GM12878 (cell line): ENCODE results near the gene VCL. TPM values are rescaled to one million over a fixed set of nuclear protein-coding genes. Genes with fewer than 3 reads are reported as not detected.

Experiments used
- ATAC-seq: fragments of 200-7000 bp; cut with Tn5 transposase; 3 replicates; pipeline ENCODE4 v1.9.1; 2020; ENCODE audit warnings: mild to moderate bottlenecking, moderate library complexity
- BruUV-seq: library from RNA; stranded (reverse); fragments of 400-500 nt; replicated peaks from 2 replicates; lab custom pipeline; 2021; lab: Mats Ljungman, UMichigan
- CTCF ChIA-PET: fragments of 300-600 bp; sonication (Branson Sonifier 250); formaldehyde crosslinking; extraction: SDS; loops from one replicate; lab custom pipeline; 2021; ENCODE audit warnings: inconsistent platforms; lab: Yijun Ruan, JAX
- POLR2A ChIA-PET: fragments of 350-600 bp; formaldehyde crosslinking; extraction: SDS; loops from one replicate; lab custom pipeline; 2021; ENCODE audit warnings: inconsistent platforms; lab: Charles Lee
- RAD21 ChIA-PET: fragments of 300-600 bp; sonication (Branson Sonifier 250); formaldehyde crosslinking; loops from one replicate; lab custom pipeline; 2023; ENCODE audit warnings: antibody characterized with exemption; ENCODE audit not compliant: unreplicated experiment; lab: Charles Lee
- SMC1A ChIA-PET: fragments of 300-600 bp; sonication (Branson Sonifier 250); formaldehyde crosslinking; loops from one replicate; lab custom pipeline; 2023; ENCODE audit not compliant: unreplicated experiment, uncharacterized antibody; lab: Charles Lee
- DNase-seq: peaks from one replicate; pipeline ENCODE4 v3.0.0-alpha.2; 2011; ENCODE audit warnings: low read depth, low spot score
- FAIRE-seq: peaks from 3 replicates; lab custom pipeline; 2011; peaks lifted over from hg19 to GRCh38; lab: Jason Lieb, UNC
- H2AFZ ChIP-seq: 2 replicates; pipeline ENCODE4 v1.6.0; 2011; ENCODE audit warnings: low read depth, low read length, control low read depth; ENCODE audit not compliant: control insufficient read depth
- H3K27ac ChIP-seq: 2 replicates; pipeline ENCODE4 v1.5.1; 2011; ENCODE audit warnings: control low read depth; ENCODE audit not compliant: control insufficient read depth, insufficient read depth
- H3K27me3 ChIP-seq, 2 experiments: replicated peaks in 1 of 2; 2 replicates each; pipeline versions ENCODE4 v1.6.0 to v1.6.1; 2011; ENCODE audit warnings: low read length in 1 of 2; ENCODE audit not compliant: control insufficient read depth in 2 of 2, insufficient read depth in 2 of 2
- H3K36me3 ChIP-seq, 2 experiments: 2 replicates each; pipeline ENCODE4 v1.5.1; 2011; ENCODE audit warnings: low read length in 1 of 2; ENCODE audit not compliant: control insufficient read depth in 2 of 2, insufficient read depth in 2 of 2
- H3K4me1 ChIP-seq: 2 replicates; pipeline ENCODE4 v1.6.1; 2011; ENCODE audit warnings: mild to moderate bottlenecking, low read length, moderate library complexity, mixed read lengths; ENCODE audit not compliant: control insufficient read depth, insufficient read depth
- H3K4me2 ChIP-seq: 2 replicates; pipeline ENCODE4 v1.6.0; 2011; ENCODE audit warnings: control low read depth; ENCODE audit not compliant: control insufficient read depth, insufficient read depth
- H3K4me3 ChIP-seq: fragments of 200-600 bp; sonication (generic); 2 replicates; pipeline ENCODE4 v1.5.1; 2016
- H3K79me2 ChIP-seq: 2 replicates; pipeline ENCODE4 v1.6.0; 2011; ENCODE audit warnings: low read length; ENCODE audit not compliant: control insufficient read depth, insufficient read depth
- H3K9ac ChIP-seq: 2 replicates; pipeline ENCODE4 v1.8.0; 2011; ENCODE audit warnings: low read length, control low read depth, mixed read lengths; ENCODE audit not compliant: control insufficient read depth, insufficient read depth
- H3K9me3 ChIP-seq: replicated peaks from 3 replicates; pipeline ENCODE4 v1.5.1; 2011; ENCODE audit warnings: mild to moderate bottlenecking, low read length; ENCODE audit not compliant: control insufficient read depth, insufficient read depth
- H4K20me1 ChIP-seq: 2 replicates; pipeline ENCODE4 v1.6.0; 2011; ENCODE audit not compliant: control insufficient read depth, insufficient read depth
- SIN3A ChIP-seq: IDR thresholded peaks from 2 replicates; pipeline ENCODE4 v1.6.1; 2012; ENCODE audit warnings: low read depth, low read length, improper control_type of control experiment
- ZNF217 ChIP-seq: fragments of 450-650 bp; IDR thresholded peaks from 2 replicates; pipeline ENCODE4 v1.6.1; 2017; ENCODE audit warnings: antibody characterized with exemption, mild to moderate bottlenecking
- WGBS: methylation state at CpG from one replicate; pipeline ENCODE4 v1.1.6; 2016; ENCODE audit warnings: low lambda C conversion rate; ENCODE audit not compliant: insufficient replicate concordance, insufficient coverage; ENCODE audit errors: missing lambda C conversion rate; 5-methylcytosine and 5-hydroxymethylcytosine counted together
- in situ Hi-C: fragments of 300-500 bp; cut with MboI; formaldehyde crosslinking; loops from 9 replicates; pipeline ENCODE4 v1.14.3; 2018; ENCODE audit warnings: mixed read lengths
- intact Hi-C: fragments of 100-400 bp; cut with micrococcal nuclease; formaldehyde crosslinking; loops from one replicate; pipeline ENCODE4 v1.14.2; 2022; ENCODE audit not compliant: unreplicated experiment
- polyA plus RNA-seq, 11 experiments: library from polyadenylated mRNA; depleted of rRNA in 4 of 11; unstranded in 6 of 11; stranded (reverse) in 5 of 11; fragments of >200 nt; fragmentation: Nextera tagmentation in 4 of 11; fragmentation: Illumina TruSeq in 1 of 11; extraction: Ambion mirVana in 4 of 11; extraction: Trizol in 1 of 11; gene quantifications; 1 replicate in 1 of 11; 2 replicates in 10 of 11; pipeline versions ENCODE4 v1.2.1 to v1.2.3, GENCODE V29; 2011 to 2016; ENCODE audit warnings: inconsistent platforms in 2 of 11, missing spikeins in 2 of 11, low read depth in 1 of 11
- total RNA-seq, 4 experiments: library from RNA; depleted of rRNA in 3 of 4; stranded (reverse); fragments of >200 nt in 3 of 4; fragmentation: Illumina TruSeq in 1 of 4; extraction: Trizol in 1 of 4; gene quantifications; 2 replicates each; pipeline versions ENCODE4 v1.2.1 to v1.2.3, GENCODE V29; 2013 to 2021
- TF ChIP-seq, protein P1 (sequence below): fragments of 450-650 bp; IDR thresholded peaks from 2 replicates; pipeline ENCODE4 v1.6.1; 2017; ENCODE audit warnings: mild to moderate bottlenecking, low read depth, inconsistent platforms; ENCODE audit not compliant: poor library complexity, severe bottlenecking

Gene VCL
- total and polyA plus RNA-seq, 10 of the 15 experiments (the other 5 are each of a cell fraction or from before 2014, with no cell fraction given), result 6.7 to 54.6 (median 24.3) TPM

DNA sequence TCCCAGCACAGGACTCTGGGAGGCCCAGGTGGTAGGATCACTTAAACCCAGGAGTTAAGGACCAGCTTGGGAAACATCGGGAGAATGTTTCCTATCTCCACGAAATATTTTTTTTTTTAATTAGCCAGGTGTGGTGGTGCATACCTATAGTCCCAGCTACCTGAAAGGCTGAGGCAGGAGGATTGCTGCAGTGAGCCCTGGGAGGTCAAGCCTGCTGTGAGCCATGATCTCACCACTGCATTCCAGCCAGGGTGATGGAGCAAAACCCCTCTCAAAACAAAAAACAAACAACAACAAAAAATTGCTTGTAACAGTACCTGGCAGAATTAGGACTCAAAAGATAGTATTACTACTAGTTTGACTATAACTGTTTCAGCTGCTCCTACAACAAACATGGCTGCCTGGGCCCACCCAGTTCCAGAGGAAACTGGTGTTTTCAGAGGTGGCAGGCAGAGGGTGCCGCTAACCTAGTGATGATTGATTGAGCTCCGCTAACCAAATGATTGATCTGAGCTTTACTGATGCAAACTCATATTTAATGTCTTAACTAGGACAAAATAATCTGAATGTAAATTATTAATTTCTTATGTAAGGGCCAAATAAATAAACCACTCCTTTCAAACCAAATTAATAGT is 95.7 kb downstream of the VCL start:
- POLR2A ChIA-PET, result interaction anchor here (0.8 kb wide), 1 partner anchor 130 kb away, joined by 3 read pairs; no protein-coding TSS in a partner anchor
- no peaks in the 10 kb centered on the region for H3K79me2 ChIP-seq
- TF ChIP-seq, protein P1, sequence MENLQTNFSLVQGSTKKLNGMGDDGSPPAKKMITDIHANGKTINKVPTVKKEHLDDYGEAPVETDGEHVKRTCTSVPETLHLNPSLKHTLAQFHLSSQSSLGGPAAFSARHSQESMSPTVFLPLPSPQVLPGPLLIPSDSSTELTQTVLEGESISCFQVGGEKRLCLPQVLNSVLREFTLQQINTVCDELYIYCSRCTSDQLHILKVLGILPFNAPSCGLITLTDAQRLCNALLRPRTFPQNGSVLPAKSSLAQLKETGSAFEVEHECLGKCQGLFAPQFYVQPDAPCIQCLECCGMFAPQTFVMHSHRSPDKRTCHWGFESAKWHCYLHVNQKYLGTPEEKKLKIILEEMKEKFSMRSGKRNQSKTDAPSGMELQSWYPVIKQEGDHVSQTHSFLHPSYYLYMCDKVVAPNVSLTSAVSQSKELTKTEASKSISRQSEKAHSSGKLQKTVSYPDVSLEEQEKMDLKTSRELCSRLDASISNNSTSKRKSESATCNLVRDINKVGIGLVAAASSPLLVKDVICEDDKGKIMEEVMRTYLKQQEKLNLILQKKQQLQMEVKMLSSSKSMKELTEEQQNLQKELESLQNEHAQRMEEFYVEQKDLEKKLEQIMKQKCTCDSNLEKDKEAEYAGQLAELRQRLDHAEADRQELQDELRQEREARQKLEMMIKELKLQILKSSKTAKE, result no peak
- TF ChIP-seq SIN3A, result no peak
- no peak for TF ChIP-seq ZNF217
- SMC1A ChIA-PET, result interaction anchor here (0.9 to 1.5 kb wide), 3 partner anchors 13 to 153 kb away, joined by 3 to 6 read pairs (median 3); no protein-coding TSS in a partner anchor
- RAD21 ChIA-PET, result no interaction called here
- no peaks in the 10 kb centered on the region for H3K9me3 ChIP-seq
- in situ Hi-C loops, result loop anchor here (25.0 kb wide), 1 partner anchor 206 kb away; no protein-coding TSS in a partner anchor
- H2AFZ ChIP-seq, result no peak overlapping the region
- over 99% methylated on average over 4 of the region's 4 CpGs for WGBS
- peaks cover 0 to 14% of the 10 kb centered on the region in 2 experiments; a peak in 1 of 4 replicates for H3K36me3 ChIP-seq
- no peak for DNase-seq
- intact Hi-C loops, result no loop called here
- H3K4me1 ChIP-seq, result peaks cover 8% of the 10 kb centered on the region
- no peak overlapping the region for H3K27ac ChIP-seq
- no peak for FAIRE-seq
- no peak overlapping the region for H3K4me3 ChIP-seq
- no peaks in the 10 kb centered on the region for H4K20me1 ChIP-seq
- no peak overlapping the region for H3K4me2 ChIP-seq
- no peaks in the 10 kb centered on the region for H3K27me3 ChIP-seq
- BruUV-seq, result no TSS peak
- no peak overlapping the region for H3K9ac ChIP-seq
- CTCF ChIA-PET, result interaction anchor here (0.5 to 2.1 kb wide), 8 partner anchors 9 to 214 kb away, joined by 3 to 8 read pairs (median 4); no protein-coding TSS in a partner anchor
- ATAC-seq, result no peak
